AG10803 (cell line): ENCODE data around the gene C1orf115.

Experiments used
- DNase-seq: peaks from one replicate; pipeline ENCODE4 v3.0.0; 2010; ENCODE audit warnings: low read depth
- H3K4me3 ChIP-seq: 2 replicates; pipeline ENCODE4 v1.5.1; 2011; ENCODE audit warnings: mild to moderate bottlenecking, low read length, control low read depth
- TF ChIP-seq, protein P1 (sequence below): conservative IDR thresholded peaks from 2 replicates; pipeline ENCODE4 v1.5.1; 2011; ENCODE audit warnings: mild to moderate bottlenecking, low read length, control low read depth, inconsistent platforms

Gene C1orf115

DNA sequence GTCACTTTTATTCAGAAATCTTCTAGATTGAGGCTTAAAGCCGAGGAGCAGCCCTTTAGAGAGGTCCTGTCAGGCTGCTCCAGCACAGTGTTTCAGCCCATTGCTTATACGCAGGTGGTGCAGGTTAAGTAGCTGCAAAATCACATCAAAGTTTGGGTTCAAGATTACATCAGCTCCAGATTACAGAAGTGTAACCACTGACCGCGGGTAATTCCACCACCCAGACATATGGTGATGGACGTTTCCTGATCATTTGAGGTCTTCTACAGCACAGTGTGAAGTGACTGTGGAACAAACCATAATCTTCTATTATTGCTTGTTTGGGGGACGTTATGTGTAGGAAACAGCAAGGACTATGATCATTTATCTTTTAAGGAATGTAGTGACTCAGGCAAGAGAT is 11.8 kb downstream of the C1orf115 start:
- no peak for DNase-seq
- no peak overlapping the region for H3K4me3 ChIP-seq
- TF ChIP-seq, protein P1, sequence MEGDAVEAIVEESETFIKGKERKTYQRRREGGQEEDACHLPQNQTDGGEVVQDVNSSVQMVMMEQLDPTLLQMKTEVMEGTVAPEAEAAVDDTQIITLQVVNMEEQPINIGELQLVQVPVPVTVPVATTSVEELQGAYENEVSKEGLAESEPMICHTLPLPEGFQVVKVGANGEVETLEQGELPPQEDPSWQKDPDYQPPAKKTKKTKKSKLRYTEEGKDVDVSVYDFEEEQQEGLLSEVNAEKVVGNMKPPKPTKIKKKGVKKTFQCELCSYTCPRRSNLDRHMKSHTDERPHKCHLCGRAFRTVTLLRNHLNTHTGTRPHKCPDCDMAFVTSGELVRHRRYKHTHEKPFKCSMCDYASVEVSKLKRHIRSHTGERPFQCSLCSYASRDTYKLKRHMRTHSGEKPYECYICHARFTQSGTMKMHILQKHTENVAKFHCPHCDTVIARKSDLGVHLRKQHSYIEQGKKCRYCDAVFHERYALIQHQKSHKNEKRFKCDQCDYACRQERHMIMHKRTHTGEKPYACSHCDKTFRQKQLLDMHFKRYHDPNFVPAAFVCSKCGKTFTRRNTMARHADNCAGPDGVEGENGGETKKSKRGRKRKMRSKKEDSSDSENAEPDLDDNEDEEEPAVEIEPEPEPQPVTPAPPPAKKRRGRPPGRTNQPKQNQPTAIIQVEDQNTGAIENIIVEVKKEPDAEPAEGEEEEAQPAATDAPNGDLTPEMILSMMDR, result no peak

- no peak for DNase-seq
- no peak overlapping the region for H3K4me3 ChIP-seq
- TF ChIP-seq, protein P1, result no peak
These were observed 12.6 kb downstream of the C1orf115 start for GRCh38 chr1:220702733-220703270.

GRCh38 chr1:220703305-220703704 is 13.1 kb downstream of the C1orf115 start:
- H3K4me3 ChIP-seq, result no peak overlapping the region
- no peak for DNase-seq
- TF ChIP-seq, protein P1, result no peak

DNA sequence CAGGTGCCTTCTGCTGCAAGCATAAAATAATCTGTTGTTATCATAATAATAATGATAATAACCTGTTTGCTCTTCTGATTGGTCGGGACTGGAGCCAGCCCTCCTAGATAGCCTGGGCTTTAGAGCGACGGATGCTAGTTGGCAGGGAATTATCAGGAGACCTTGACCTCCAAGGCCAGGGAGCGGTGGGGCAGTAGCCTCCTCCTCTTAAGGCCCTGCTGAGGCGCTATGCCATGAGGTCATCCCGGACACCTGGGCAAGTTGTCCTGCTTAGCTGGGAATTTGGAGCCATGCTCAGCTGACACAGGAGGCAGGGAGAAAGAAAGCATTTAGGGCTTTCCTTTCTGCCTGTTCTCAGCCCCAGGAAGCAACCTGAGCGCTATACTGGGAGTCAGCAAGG is 15.6 kb downstream of the C1orf115 start:
- TF ChIP-seq, protein P1, result no peak
- DNase-seq, result no peak
- H3K4me3 ChIP-seq, result no peak overlapping the region

- no peak overlapping the region for H3K4me3 ChIP-seq
- no peak for DNase-seq
- TF ChIP-seq, protein P1, result no peak
These were observed 16.3 kb downstream of the C1orf115 start for GRCh38 chr1:220706480-220706879.

DNA sequence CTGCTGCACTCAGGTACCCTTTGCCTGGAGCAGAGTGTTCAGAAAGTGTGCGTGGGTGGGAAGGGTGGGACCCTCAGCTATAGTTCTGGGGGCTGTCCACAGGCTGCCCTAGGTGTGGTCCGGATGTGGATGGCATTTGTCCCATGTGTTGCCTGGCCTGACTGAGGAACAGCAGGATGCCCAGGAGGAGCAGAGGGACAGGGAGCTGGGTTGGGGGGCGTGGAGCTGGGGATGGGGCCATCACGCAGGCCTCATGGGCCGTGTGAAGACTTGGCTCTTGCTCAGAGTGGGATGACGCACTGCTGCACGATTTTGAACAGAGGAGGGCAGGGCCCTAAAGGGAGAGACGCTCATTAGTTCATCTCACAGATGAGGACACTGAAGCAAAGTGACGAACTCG is 17.0 kb downstream of the C1orf115 start:
- no peak for DNase-seq
- no peak overlapping the region for H3K4me3 ChIP-seq
- TF ChIP-seq, protein P1, result no peak

GRCh38 chr1:220708244-220708643 is 18.1 kb downstream of the C1orf115 start:
- TF ChIP-seq, protein P1, result no peak
- no peak overlapping the region for H3K4me3 ChIP-seq
- DNase-seq, result no peak
